Measurements from ENCODE around the gene CDC26. TPM values are rescaled to one million over a fixed set of nuclear protein-coding genes. Genes with fewer than 3 reads are reported as not detected.

Gene CDC26
- total RNA-seq, 2 donors from 2014 or later: 18.4 to 18.6 TPM

GRCh38 chr9:113261917-113262671 is 13.3 kb downstream of the CDC26 start:
- no peak for TF ChIP-seq CTCF (IDR thresholded peaks at IDR 0.05)
- Histone ChIP-seq H3K27ac (no peak overlapping the region), H3K36me3 (peaks cover 21% of the 10 kb centered on the region), H3K9me3 (no peaks in the 10 kb centered on the region), H3K4me3 (no peak overlapping the region), H3K27me3 (replicated peaks; ENCODE audit: insufficient read depth) (no peaks in the 10 kb centered on the region), H3K4me1 (ENCODE audit: control insufficient read depth in 1 of 2, low read depth in 2 of 2) (no peaks in the 10 kb centered on the region)
- DNase-seq (ENCODE audit: low spot score) (no peak), ATAC-seq (ENCODE audit: insufficient number of reproducible peaks, low FRiP score, low read depth) (no peak)

DNA sequence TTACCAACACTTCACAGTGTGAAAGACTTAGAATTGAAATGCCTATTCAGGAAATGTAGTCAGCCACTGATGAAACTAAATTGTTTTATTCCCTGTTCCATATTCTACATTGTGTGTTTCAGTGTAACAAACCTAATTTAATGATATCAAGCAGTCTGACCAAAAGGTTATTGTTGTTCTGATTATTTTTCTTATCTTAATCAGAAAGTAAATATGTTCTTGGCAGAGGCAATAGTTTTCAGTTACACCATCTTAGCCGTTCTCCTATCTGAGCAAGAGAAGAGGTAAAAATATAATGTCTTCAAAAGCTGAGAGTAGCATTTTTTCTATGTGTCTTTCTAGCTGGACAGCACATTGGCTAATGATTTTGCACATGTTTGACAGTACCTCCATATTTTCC is 17.1 kb downstream of the CDC26 start:
- Histone ChIP-seq H3K4me1 (ENCODE audit: control insufficient read depth in 1 of 2, low read depth in 2 of 2) (no peaks in the 10 kb centered on the region), H3K27ac (no peak overlapping the region), H3K4me3 (no peak overlapping the region), H3K9me3 (no peaks in the 10 kb centered on the region), H3K36me3 (peaks cover 21% of the 10 kb centered on the region), H3K27me3 (replicated peaks; ENCODE audit: insufficient read depth) (no peaks in the 10 kb centered on the region)
- DNase-seq (ENCODE audit: low spot score) (no peak), ATAC-seq (ENCODE audit: insufficient number of reproducible peaks, low FRiP score, low read depth) (no peak)
- TF ChIP-seq CTCF (IDR thresholded peaks at IDR 0.05): no peak

- Histone ChIP-seq H3K27me3 (replicated peaks; ENCODE audit: insufficient read depth) (no peaks in the 10 kb centered on the region), H3K27ac (no peak overlapping the region), H3K9me3 (no peaks in the 10 kb centered on the region), H3K4me1 (ENCODE audit: control insufficient read depth in 1 of 2, low read depth in 2 of 2) (no peaks in the 10 kb centered on the region), H3K36me3 (peaks cover 21% of the 10 kb centered on the region), H3K4me3 (no peak overlapping the region)
- ATAC-seq (ENCODE audit: insufficient number of reproducible peaks, low FRiP score, low read depth) (no peak), DNase-seq (ENCODE audit: low spot score) (no peak)
- TF ChIP-seq CTCF (IDR thresholded peaks at IDR 0.05): no peak
Measured at GRCh38 chr9:113257863-113258262, 17.5 kb downstream of the CDC26 start.

DNA sequence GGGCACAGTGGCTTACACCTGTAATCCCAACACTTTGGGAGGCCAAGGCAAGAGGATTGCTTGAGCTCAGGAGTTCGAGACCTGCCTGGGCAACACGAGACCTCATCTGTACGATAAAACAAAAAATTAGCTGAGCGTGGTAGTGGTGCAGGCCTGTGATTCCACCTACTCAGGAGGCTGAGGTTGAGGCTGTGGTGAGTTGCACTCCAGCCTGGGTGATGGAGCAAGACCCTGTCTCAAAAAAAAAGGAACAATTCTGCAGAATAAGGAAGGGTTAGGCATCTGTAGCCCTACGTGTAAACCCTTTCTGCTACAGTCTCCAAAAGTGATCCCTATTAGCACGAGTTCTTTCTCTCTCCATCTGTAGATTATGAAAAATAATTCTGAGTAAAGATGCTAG is 19.9 kb downstream of the CDC26 start:
- H3K4me1 ChIP-seq (ENCODE audit: control insufficient read depth in 1 of 2, low read depth in 2 of 2): no peaks in the 10 kb centered on the region
- no peak for TF ChIP-seq CTCF (IDR thresholded peaks at IDR 0.05)
- DNase-seq (ENCODE audit: low spot score): no peak
- peaks cover 9% of the 10 kb centered on the region for H3K36me3 ChIP-seq
- ATAC-seq (ENCODE audit: insufficient number of reproducible peaks, low FRiP score, low read depth): no peak
- H3K27me3 ChIP-seq (replicated peaks; ENCODE audit: insufficient read depth): no peaks in the 10 kb centered on the region
- H3K4me3 ChIP-seq: no peak overlapping the region
- no peak overlapping the region for H3K27ac ChIP-seq
- no peaks in the 10 kb centered on the region for H3K9me3 ChIP-seq

DNA sequence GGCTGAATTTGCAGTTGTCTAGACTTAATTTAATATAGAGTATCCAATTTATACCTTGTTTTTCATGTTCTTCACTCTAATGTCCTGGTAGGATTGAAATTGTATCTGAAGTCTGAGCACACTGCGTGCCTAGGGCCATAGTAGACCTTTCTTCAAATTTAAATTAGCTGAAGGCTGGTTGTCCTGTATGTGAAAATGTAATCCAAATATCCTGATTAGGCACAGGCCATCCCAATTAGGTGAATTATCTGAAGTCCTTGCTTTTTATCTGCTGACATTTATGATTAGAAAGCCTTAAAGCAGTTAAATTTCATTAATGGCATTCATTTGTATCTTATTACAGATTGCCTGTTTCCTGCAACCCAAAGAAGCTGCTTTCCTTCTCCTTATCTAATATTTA is 20.4 kb downstream of the CDC26 start:
- Histone ChIP-seq H3K36me3 (peaks cover 4% of the 10 kb centered on the region), H3K4me3 (no peak overlapping the region), H3K4me1 (ENCODE audit: control insufficient read depth in 1 of 2, low read depth in 2 of 2) (no peaks in the 10 kb centered on the region), H3K27me3 (replicated peaks; ENCODE audit: insufficient read depth) (no peaks in the 10 kb centered on the region), H3K27ac (no peak overlapping the region), H3K9me3 (no peaks in the 10 kb centered on the region)
- no peak for DNase-seq (ENCODE audit: low spot score)
- no peak for ATAC-seq (ENCODE audit: insufficient number of reproducible peaks, low FRiP score, low read depth)
- TF ChIP-seq CTCF (IDR thresholded peaks at IDR 0.05): no peak
